Measurements from ENCODE around the gene RHAG. TPM values are rescaled to one million over a fixed set of nuclear protein-coding genes. Genes with fewer than 3 reads are reported as not detected.

The RHAG gene
- total RNA-seq, 1 experiment from 2014 or later: not detected

DNA sequence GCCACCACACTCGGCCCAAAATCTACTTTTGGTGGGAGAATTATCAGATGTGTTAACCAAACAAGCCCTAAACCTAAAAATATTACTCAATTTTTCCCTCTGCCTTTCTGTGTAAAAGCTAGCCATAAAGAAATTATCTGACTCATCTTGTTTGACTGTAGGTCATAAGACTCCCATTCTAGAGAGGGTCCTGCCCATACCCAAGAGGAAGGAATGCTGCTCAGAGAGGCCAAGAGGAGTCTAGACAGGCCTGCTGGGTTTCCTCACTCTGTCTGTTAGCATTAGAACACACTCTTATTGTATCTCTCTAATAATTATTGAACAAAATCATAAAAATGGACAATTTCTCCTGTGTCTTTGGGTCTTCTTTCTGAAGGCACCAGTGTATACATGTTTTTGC is 60.0 kb downstream of the RHAG start:
- H3K79me1 ChIP-seq (ENCODE audit: insufficient read depth, low read depth, low read length, poor library complexity, severe bottlenecking): no peaks in the 10 kb centered on the region
- H4K5ac ChIP-seq (ENCODE audit: insufficient read length, low read depth, low read length): no peak overlapping the region
- no peak overlapping the region for H3K4me2 ChIP-seq (ENCODE audit: insufficient read depth, insufficient read length, low read length)
- H2BK120ac ChIP-seq (ENCODE audit: low read depth, low read length, poor library complexity, severe bottlenecking): no peak overlapping the region
- no peak overlapping the region for H2AFZ ChIP-seq (ENCODE audit: low read length)
- no peak overlapping the region for H3K23ac ChIP-seq (ENCODE audit: insufficient read length, low read depth, low read length)
- no peak overlapping the region for H3K14ac ChIP-seq (ENCODE audit: insufficient read depth, low read length)
- H2BK15ac ChIP-seq (ENCODE audit: low read depth, low read length): no peak overlapping the region
- no peaks in the 10 kb centered on the region for H3K27me3 ChIP-seq (ENCODE audit: insufficient read depth, low read length)
- no peaks in the 10 kb centered on the region for H3K4me1 ChIP-seq (ENCODE audit: insufficient read depth, low read length)
- no peak overlapping the region for H3K18ac ChIP-seq (ENCODE audit: insufficient read length, low read depth, low read length)
- H4K20me1 ChIP-seq (ENCODE audit: control insufficient read depth, insufficient read depth, insufficient read length): no peaks in the 10 kb centered on the region
- H3K23me2 ChIP-seq (ENCODE audit: insufficient read length, low read depth, low read length, poor library complexity, severe bottlenecking): no peaks in the 10 kb centered on the region
- no peaks in the 10 kb centered on the region; the same call in 1 of the 2 replicates for H3K27me3 Mint-ChIP-seq (ENCODE audit: low read depth)
- H3K27ac Mint-ChIP-seq: no peak overlapping the region
- no peak overlapping the region for H3T11ph ChIP-seq (ENCODE audit: low read length)
- H4K8ac ChIP-seq (replicated peaks; ENCODE audit: insufficient read length, low read depth, low read length): no peak overlapping the region
- no peaks in the 10 kb centered on the region for H3K79me2 ChIP-seq (ENCODE audit: insufficient read depth, low read length)
- no peak overlapping the region for H3K56ac ChIP-seq (ENCODE audit: insufficient read length, low read depth, low read length)
- no peak overlapping the region for H2AK5ac ChIP-seq (ENCODE audit: insufficient read length, low read length)
- peaks cover 0 to 4% (median 1%) of the 10 kb centered on the region in 3 experiments; a peak in 2 of 7 replicates for H3K36me3 Mint-ChIP-seq (ENCODE audit: insufficient read depth in 1 of 3, low read depth in 3 of 3)
- DNase-seq: no peak
- no peak overlapping the region for H2BK5ac ChIP-seq (ENCODE audit: insufficient read length, low read length)
- H4K91ac ChIP-seq (ENCODE audit: insufficient read length, low read depth, low read length): no peak overlapping the region
- H3K9me3 ChIP-seq (ENCODE audit: control insufficient read depth, low read depth, low read length): no peaks in the 10 kb centered on the region
- peaks cover 0 to 8% of the 10 kb centered on the region in 2 experiments; a peak in 1 of 4 replicates for H3K4me1 Mint-ChIP-seq
- H3K4me3 Mint-ChIP-seq: no peak overlapping the region
- TF ChIP-seq, protein P1, sequence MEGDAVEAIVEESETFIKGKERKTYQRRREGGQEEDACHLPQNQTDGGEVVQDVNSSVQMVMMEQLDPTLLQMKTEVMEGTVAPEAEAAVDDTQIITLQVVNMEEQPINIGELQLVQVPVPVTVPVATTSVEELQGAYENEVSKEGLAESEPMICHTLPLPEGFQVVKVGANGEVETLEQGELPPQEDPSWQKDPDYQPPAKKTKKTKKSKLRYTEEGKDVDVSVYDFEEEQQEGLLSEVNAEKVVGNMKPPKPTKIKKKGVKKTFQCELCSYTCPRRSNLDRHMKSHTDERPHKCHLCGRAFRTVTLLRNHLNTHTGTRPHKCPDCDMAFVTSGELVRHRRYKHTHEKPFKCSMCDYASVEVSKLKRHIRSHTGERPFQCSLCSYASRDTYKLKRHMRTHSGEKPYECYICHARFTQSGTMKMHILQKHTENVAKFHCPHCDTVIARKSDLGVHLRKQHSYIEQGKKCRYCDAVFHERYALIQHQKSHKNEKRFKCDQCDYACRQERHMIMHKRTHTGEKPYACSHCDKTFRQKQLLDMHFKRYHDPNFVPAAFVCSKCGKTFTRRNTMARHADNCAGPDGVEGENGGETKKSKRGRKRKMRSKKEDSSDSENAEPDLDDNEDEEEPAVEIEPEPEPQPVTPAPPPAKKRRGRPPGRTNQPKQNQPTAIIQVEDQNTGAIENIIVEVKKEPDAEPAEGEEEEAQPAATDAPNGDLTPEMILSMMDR (conservative IDR thresholded peaks at IDR 0.05): no peak
- H3K4ac ChIP-seq (ENCODE audit: low read depth, low read length): no peak overlapping the region
- no peaks in the 10 kb centered on the region; a peak in 1 of 5 replicates for H3K9me3 Mint-ChIP-seq
- no peak overlapping the region for H3K27ac ChIP-seq (ENCODE audit: insufficient read length, low read depth, low read length)
- H3K9ac ChIP-seq (ENCODE audit: extremely low read depth, insufficient read length, low read length): no peak overlapping the region
- WGBS (ENCODE audit: extremely low coverage, insufficient read length, low lambda C conversion rate): no CpG with 5 or more reads among the region's 1 CpG
- H2BK12ac ChIP-seq (ENCODE audit: insufficient read length, low read depth, low read length): no peak overlapping the region
- H2BK20ac ChIP-seq (ENCODE audit: low read depth, low read length, poor library complexity, severe bottlenecking): no peak overlapping the region
